Measurements from ENCODE around the gene LMO2.

LMO2 gene

DNA sequence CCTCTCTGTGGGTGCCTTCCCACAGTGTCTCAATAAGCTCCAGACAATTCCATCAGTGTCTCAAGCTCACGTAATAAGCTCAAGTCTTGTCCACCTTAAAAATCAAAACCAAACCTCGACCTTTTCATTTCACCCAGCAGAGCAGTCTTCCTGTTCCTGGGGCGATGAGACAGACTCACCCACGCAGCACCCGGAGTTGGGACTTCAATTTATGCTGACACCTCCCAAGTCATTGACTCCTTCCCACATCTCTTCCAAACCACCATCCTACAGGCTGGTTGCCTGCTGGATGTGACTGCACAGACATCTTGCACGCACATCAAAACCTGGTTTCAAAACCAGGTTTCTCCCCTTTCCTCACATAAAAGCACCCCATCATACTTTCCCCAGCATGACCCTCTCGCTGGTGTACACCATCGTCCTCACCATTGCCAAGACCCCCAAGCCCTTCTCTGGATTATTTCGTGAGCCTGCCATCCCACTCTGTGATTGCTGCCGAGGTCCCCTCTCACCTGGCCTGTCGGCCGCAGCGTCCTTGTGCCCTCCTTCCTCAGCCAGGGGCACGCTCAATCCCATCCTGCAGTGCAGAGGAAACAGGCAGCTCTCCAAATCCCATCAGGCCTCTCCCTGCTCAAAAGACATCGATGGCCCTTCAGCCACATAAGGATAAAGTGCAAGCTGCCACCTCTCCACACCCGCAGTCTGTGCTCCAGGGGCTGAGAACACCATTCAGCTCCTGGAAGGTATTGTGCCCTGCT, 72.4 kb downstream of the LMO2 start:
- no peak for DNase-seq (ENCODE audit: low read depth)
